ENCODE measurements around the gene TMEM165. TPM values are rescaled to one million over a fixed set of nuclear protein-coding genes. Genes with fewer than 3 reads are reported as not detected.
A peak's percentile ranks its signal among the peaks of the same experiment; 100 is the strongest.

TMEM165 gene
- polyA plus RNA-seq, 4 donors = 63.5 to 96.5 (median 91.5) TPM

GRCh38 chr4:55447108-55447708 lies 51.5 kb downstream of the TMEM165 start:
- no peak for DNase-seq (ENCODE audit: low read depth in 4 of 4, low spot score in 3 of 4)

GRCh38 chr4:55447831-55448230 lies 52.1 kb downstream of the TMEM165 start:
- peak in 2 of 4 donors; percentile 21 to 24 for DNase-seq (ENCODE audit: low read depth in 4 of 4, low spot score in 3 of 4)

DNA sequence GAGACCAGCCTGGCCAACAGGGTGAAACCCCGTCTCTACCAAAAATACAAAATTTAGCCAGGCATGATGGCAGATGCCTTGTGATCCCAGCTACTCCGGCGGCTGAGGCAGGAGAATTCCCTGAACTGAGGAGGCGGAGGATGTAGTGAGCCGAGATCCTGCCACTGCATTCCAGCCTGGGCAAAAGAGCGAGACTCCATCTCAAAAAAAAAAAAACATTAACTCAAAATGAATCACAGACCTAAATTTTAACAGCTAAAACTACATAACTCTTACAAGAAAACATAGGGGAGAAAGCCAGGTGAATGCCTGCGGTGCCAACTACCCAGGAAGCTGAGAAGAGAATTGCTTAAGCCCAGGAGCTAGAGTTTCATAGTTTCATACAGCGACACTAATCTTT lies 54.8 kb downstream of the TMEM165 start:
- DNase-seq (ENCODE audit: low read depth in 4 of 4, low spot score in 3 of 4) = no peak

- DNase-seq (ENCODE audit: low read depth in 4 of 4, low spot score in 3 of 4) = no peak
Observed at GRCh38 chr4:55458164-55458563, 62.4 kb downstream of the TMEM165 start.

GRCh38 chr4:55458611-55459010 lies 62.9 kb downstream of the TMEM165 start:
- DNase-seq (ENCODE audit: low read depth in 4 of 4, low spot score in 3 of 4) = no peak

DNA sequence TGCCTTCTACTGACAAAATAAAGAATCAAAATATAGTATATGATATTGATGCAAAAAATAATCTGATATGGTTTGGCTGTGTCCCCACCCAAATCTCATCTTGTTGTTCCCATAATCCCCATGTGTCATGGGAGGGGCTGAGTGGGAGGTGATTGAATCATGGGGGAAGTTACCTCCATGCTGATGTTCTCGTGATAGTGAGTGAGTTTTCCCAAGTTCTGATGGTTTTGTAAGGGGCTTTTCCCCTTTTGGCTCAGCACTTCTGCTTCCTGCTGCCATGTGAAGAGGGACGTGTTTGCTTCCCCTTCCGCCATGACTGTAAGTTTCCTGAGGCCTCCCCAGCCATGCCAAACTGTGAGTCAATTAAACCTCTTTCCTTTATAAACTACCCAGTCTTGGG lies 70.2 kb downstream of the TMEM165 start:
- no peak for DNase-seq (ENCODE audit: low read depth in 4 of 4, low spot score in 3 of 4)

DNA sequence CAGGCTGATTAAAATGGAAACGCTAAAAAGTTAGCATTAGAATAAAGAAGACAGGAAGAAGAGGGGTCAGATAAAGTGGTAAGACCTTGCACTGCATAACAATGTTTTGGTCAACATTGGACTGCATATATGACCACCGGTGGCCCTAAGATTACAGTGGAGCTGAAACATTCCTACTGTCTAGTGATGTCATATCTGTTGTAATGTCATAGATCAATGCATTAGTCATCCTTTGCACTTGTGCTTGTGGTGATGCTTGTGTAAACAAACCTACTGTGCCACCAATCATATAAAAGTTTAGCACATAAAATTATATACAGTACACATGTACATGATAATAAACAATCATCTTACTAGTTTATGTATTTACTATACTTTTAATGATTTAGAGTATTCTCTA lies 73.0 kb downstream of the TMEM165 start:
- no peak for DNase-seq (ENCODE audit: low read depth in 4 of 4, low spot score in 3 of 4)

DNA sequence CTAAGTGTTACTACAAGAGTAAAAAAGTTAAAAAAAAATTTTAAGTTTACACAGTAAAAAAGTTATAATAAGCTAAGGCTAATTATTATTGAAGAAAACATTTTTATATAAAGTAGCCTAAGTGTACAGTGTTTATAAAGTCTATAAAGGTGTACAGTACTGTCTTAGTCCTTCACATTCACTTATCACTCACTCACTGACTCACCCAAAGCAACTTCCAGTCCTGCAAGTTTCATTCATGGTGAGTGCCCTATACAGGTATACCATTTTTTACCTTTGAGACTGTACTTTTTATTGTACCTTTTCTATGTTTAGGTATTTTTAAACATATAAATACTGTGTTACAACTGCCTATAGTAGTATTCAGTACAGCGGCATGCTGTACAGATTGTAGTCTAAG lies 74.2 kb downstream of the TMEM165 start:
- no peak for DNase-seq (ENCODE audit: low read depth in 4 of 4, low spot score in 3 of 4)

Other genes with a start within 250 kb of the TMEM165 start
- 10 to 100 TPM; 18.7 to 21.5 (median 19.4) TPM for gene SRD5A3, start 49.7 kb upstream of the TMEM165 start, polyA plus RNA-seq (ENCODE audit: insufficient read length in 4 of 4)
- gene CLOCK, start 151.0 kb downstream of the TMEM165 start, polyA plus RNA-seq (ENCODE audit: insufficient read length in 4 of 4) = 10 to 100 TPM; 21.2 to 23.6 (median 22.1) TPM
- gene PDCL2, start 196.3 kb downstream of the TMEM165 start, polyA plus RNA-seq (ENCODE audit: insufficient read length in 4 of 4) = not detected
- gene NMU, start 240.3 kb downstream of the TMEM165 start, polyA plus RNA-seq (ENCODE audit: insufficient read length in 4 of 4) = 10 to 100 TPM in 3 of 4 donors, 1 to 10 TPM in 1; 9.4 to 13.5 (median 11.5) TPM

All from left renal pelvis (tissue), 4 donors.